ENCODE data around the gene ATRX. TPM values are rescaled to one million over a fixed set of nuclear protein-coding genes. Genes with fewer than 3 reads are reported as not detected.
"Not testable (repeated sequence)": the region's sequence is repeated elsewhere in the genome, so short reads cannot be mapped to it uniquely, and the experiment has no call there.

Gene ATRX
- total RNA-seq, 1 experiment from 2014 or later = 85.8 TPM

GRCh38 chrX:77755561-77755960 is 30.5 kb downstream of the ATRX start:
- Histone ChIP-seq H3K4me1 (ENCODE audit: control insufficient read depth, insufficient read depth, low read length) (no peaks in the 10 kb centered on the region), H3K27ac (ENCODE audit: low read length) (no peak overlapping the region), H3K27me3 (ENCODE audit: control insufficient read depth, insufficient read depth, low read length) (no peaks in the 10 kb centered on the region), H3K9me3 (ENCODE audit: control insufficient read depth, insufficient read depth, low read depth, low read length) (no peaks in the 10 kb centered on the region), H3K36me3 (ENCODE audit: control insufficient read depth, insufficient read depth, low read length) (no peaks in the 10 kb centered on the region), H3K4me3 (ENCODE audit: low read depth in 2 of 2, low read length in 2 of 2) (no peak overlapping the region)
- TF ChIP-seq REST (IDR thresholded peaks at IDR 0.05; ENCODE audit: insufficient read depth in 1 of 2, low read depth in 2 of 2, low read length in 1 of 2) (no peak), POLR2AphosphoS5 (IDR thresholded peaks at IDR 0.05; ENCODE audit: low read depth, low read length) (no peak), CTCF (IDR thresholded peaks at IDR 0.05) (no peak), TCF7L2 (IDR thresholded peaks at IDR 0.05; ENCODE audit: low read depth, low read length) (no peak), SIN3A (IDR thresholded peaks at IDR 0.05; ENCODE audit: borderline replicate concordance, insufficient read depth, low read depth, low read length) (no peak)
- BruUV-seq (replicated peaks) = no TSS peak
- in situ Hi-C loops (cut with HindIII; ENCODE audit: low pct_unique_long_range_greater_than_20kb, low sequenced_read_pairs) = no loop called here
- ATAC-seq = no peak
- no peak for DNase-seq (ENCODE audit: low read depth, low spot score)
- POLR2A ChIA-PET = no interaction called here
- intact Hi-C loops (cut with micrococcal nuclease; ENCODE audit: unreplicated experiment) = no loop called here
- CTCF ChIA-PET = no interaction called here

- BruUV-seq (replicated peaks); H3K36me3 ChIP-seq (ENCODE audit: control insufficient read depth, insufficient read depth, low read length); CTCF ChIA-PET; in situ Hi-C loops (cut with HindIII; ENCODE audit: low pct_unique_long_range_greater_than_20kb, low sequenced_read_pairs); DNase-seq (ENCODE audit: low read depth, low spot score); ATAC-seq; H3K9me3 ChIP-seq (ENCODE audit: control insufficient read depth, insufficient read depth, low read depth, low read length); H3K4me1 ChIP-seq (ENCODE audit: control insufficient read depth, insufficient read depth, low read length); H3K27me3 ChIP-seq (ENCODE audit: control insufficient read depth, insufficient read depth, low read length); H3K27ac ChIP-seq (ENCODE audit: low read length); POLR2A ChIA-PET; H3K4me3 ChIP-seq (ENCODE audit: low read depth in 2 of 2, low read length in 2 of 2); intact Hi-C loops (cut with micrococcal nuclease; ENCODE audit: unreplicated experiment): not testable (repeated sequence)
These were observed 32.1 kb downstream of the ATRX start for GRCh38 chrX:77753942-77754341.

GRCh38 chrX:77749695-77750094 is 36.3 kb downstream of the ATRX start:
- DNase-seq (ENCODE audit: low read depth, low spot score) = no peak
- no peak for ATAC-seq
- H3K4me1 ChIP-seq (ENCODE audit: control insufficient read depth, insufficient read depth, low read length) = no peaks in the 10 kb centered on the region
- H3K27ac ChIP-seq (ENCODE audit: low read length) = no peak overlapping the region
- CTCF ChIA-PET = no interaction called here
- H3K27me3 ChIP-seq (ENCODE audit: control insufficient read depth, insufficient read depth, low read length) = no peaks in the 10 kb centered on the region
- intact Hi-C loops (cut with micrococcal nuclease; ENCODE audit: unreplicated experiment) = no loop called here
- H3K36me3 ChIP-seq (ENCODE audit: control insufficient read depth, insufficient read depth, low read length) = no peaks in the 10 kb centered on the region
- no peak overlapping the region for H3K4me3 ChIP-seq (ENCODE audit: low read depth in 2 of 2, low read length in 2 of 2)
- H3K9me3 ChIP-seq (ENCODE audit: control insufficient read depth, insufficient read depth, low read depth, low read length) = no peaks in the 10 kb centered on the region
- POLR2A ChIA-PET = no interaction called here
- no peak for TF ChIP-seq SIN3A (IDR thresholded peaks at IDR 0.05; ENCODE audit: borderline replicate concordance, insufficient read depth, low read depth, low read length)
- TF ChIP-seq CTCF (IDR thresholded peaks at IDR 0.05) = no peak
- TF ChIP-seq POLR2AphosphoS5 (IDR thresholded peaks at IDR 0.05; ENCODE audit: low read depth, low read length) = no peak
- no peak for TF ChIP-seq TCF7L2 (IDR thresholded peaks at IDR 0.05; ENCODE audit: low read depth, low read length)
- no peak for TF ChIP-seq REST (IDR thresholded peaks at IDR 0.05; ENCODE audit: insufficient read depth in 1 of 2, low read depth in 2 of 2, low read length in 1 of 2)
- in situ Hi-C loops (cut with HindIII; ENCODE audit: low pct_unique_long_range_greater_than_20kb, low sequenced_read_pairs) = no loop called here
- BruUV-seq (replicated peaks) = no TSS peak

Data from Panc1 (cell line).